Measurements from ENCODE around the gene CDC42. TPM values are rescaled to one million over a fixed set of nuclear protein-coding genes. Genes with fewer than 3 reads are reported as not detected.

CDC42 gene
- total and polyA plus RNA-seq, 2 experiments from 2014 or later, result 69.7 to 358 TPM

DNA sequence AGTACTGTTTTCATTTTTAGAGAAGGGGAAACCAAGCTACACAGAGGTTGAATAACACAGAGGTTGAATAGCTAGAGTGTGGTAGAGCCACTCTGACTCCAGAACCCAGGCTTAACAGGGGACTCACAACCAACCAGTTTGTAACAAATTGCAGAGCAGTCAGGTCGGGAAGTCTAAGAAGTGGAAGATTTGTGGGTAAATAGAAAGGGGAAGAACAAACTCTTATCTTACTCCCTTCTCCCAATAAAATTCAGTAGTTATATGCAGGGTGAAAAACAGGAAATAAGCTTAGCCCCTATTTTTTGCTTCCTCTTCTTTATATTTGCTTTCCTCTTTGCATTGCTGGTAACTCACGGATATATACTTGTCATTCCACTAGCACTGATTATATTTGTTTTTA, 23.2 kb downstream of the CDC42 start:
- Histone ChIP-seq H3K36me3 (replicated peaks; ENCODE audit: insufficient read depth, low read depth) (no peaks in the 10 kb centered on the region), H3K9me3 (ENCODE audit: low read depth) (no peaks in the 10 kb centered on the region), H3K79me2 (peaks cover 100% of the 10 kb centered on the region), H3K9me2 (replicated peaks; ENCODE audit: insufficient read depth) (no peaks in the 10 kb centered on the region), H3K27me3 (no peaks in the 10 kb centered on the region), H3K4me2 (no peak overlapping the region), H3K27ac (peak overlapping the region; percentile 8), H3K4me3 (no peak overlapping the region), H2AFZ (no peak overlapping the region), H4K20me1 (ENCODE audit: insufficient read depth, poor library complexity, severe bottlenecking) (peaks cover 100% of the 10 kb centered on the region), H3K4me1 (ENCODE audit: insufficient read depth) (peaks cover 20% of the 10 kb centered on the region)
- DNase-seq (ENCODE audit: low spot score), result no peak
- no peak for TF ChIP-seq EZH2 (IDR thresholded peaks at IDR 0.05; ENCODE audit: borderline replicate concordance)
- TF ChIP-seq, protein P1, sequence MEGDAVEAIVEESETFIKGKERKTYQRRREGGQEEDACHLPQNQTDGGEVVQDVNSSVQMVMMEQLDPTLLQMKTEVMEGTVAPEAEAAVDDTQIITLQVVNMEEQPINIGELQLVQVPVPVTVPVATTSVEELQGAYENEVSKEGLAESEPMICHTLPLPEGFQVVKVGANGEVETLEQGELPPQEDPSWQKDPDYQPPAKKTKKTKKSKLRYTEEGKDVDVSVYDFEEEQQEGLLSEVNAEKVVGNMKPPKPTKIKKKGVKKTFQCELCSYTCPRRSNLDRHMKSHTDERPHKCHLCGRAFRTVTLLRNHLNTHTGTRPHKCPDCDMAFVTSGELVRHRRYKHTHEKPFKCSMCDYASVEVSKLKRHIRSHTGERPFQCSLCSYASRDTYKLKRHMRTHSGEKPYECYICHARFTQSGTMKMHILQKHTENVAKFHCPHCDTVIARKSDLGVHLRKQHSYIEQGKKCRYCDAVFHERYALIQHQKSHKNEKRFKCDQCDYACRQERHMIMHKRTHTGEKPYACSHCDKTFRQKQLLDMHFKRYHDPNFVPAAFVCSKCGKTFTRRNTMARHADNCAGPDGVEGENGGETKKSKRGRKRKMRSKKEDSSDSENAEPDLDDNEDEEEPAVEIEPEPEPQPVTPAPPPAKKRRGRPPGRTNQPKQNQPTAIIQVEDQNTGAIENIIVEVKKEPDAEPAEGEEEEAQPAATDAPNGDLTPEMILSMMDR (IDR thresholded peaks at IDR 0.05; ENCODE audit: poor library complexity), result no peak
- TF ChIP-seq EZH2phosphoT487 (IDR thresholded peaks at IDR 0.05; ENCODE audit: low read depth, severe bottlenecking, unreplicated experiment), result no peak
- WGBS (ENCODE audit: low lambda C conversion rate, missing lambda C conversion rate), result 38% methylated on average over 2 of the region's 2 CpGs

DNA sequence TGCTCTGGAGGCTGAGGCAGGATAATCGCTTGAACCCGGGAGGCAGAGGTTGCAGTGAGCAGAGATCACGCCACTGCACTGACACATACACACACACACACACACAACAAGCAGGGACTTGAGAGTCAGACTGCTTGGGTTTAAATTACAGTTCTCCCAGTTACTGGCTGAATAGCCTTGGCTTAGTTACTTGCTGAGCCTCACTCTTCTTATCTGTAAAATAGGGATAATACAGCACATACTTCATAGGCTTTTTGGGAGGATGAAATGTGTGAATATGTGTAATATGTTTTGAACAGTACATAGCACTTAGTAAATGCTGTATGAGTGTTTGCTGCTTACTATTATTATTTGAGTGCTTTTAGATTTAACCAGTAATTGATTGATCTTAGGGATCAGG, 23.8 kb downstream of the CDC42 start:
- no peak overlapping the region for H3K4me3 ChIP-seq
- no peak overlapping the region for H2AFZ ChIP-seq
- H3K27me3 ChIP-seq, result no peaks in the 10 kb centered on the region
- H3K4me2 ChIP-seq, result no peak overlapping the region
- 86% methylated on average over 3 of the region's 3 CpGs for WGBS (ENCODE audit: low lambda C conversion rate, missing lambda C conversion rate)
- H3K27ac ChIP-seq, result peak overlapping the region; percentile 8
- no peaks in the 10 kb centered on the region for H3K36me3 ChIP-seq (replicated peaks; ENCODE audit: insufficient read depth, low read depth)
- DNase-seq (ENCODE audit: low spot score), result no peak
- H3K9me2 ChIP-seq (replicated peaks; ENCODE audit: insufficient read depth), result no peaks in the 10 kb centered on the region
- H3K9me3 ChIP-seq (ENCODE audit: low read depth), result no peaks in the 10 kb centered on the region
- peaks cover 100% of the 10 kb centered on the region for H3K79me2 ChIP-seq
- peaks cover 100% of the 10 kb centered on the region for H4K20me1 ChIP-seq (ENCODE audit: insufficient read depth, poor library complexity, severe bottlenecking)
- TF ChIP-seq EZH2phosphoT487 (IDR thresholded peaks at IDR 0.05; ENCODE audit: low read depth, severe bottlenecking, unreplicated experiment), result no peak
- TF ChIP-seq, protein P1 (IDR thresholded peaks at IDR 0.05; ENCODE audit: poor library complexity), result no peak
- peaks cover 17% of the 10 kb centered on the region for H3K4me1 ChIP-seq (ENCODE audit: insufficient read depth)

DNA sequence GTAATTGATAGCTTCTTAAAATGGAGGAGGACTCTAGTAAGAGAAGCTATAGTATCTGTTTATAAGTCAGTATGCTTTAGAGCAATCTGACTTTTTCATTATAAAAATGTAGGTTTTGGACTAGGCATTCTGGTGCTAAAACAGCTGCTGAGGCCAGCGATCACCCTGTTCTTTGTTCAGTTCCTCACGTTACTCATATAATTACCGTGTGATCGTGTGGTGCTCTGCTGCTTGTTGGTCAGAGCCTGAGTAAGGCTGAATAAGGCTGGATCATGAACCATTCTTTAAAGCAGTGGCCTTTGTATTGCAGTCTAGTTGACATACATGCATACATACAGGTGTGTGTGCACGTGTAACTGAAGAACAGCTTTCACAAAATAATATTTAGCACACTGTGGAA, 25.2 kb downstream of the CDC42 start:
- Histone ChIP-seq H3K27me3 (no peaks in the 10 kb centered on the region), H3K27ac (no peak overlapping the region), H3K4me2 (no peak overlapping the region), H3K9me3 (ENCODE audit: low read depth) (no peaks in the 10 kb centered on the region), H4K20me1 (ENCODE audit: insufficient read depth, poor library complexity, severe bottlenecking) (peaks cover 99% of the 10 kb centered on the region), H3K79me2 (peaks cover 100% of the 10 kb centered on the region), H3K9me2 (replicated peaks; ENCODE audit: insufficient read depth) (no peaks in the 10 kb centered on the region), H3K36me3 (replicated peaks; ENCODE audit: insufficient read depth, low read depth) (no peaks in the 10 kb centered on the region), H2AFZ (no peak overlapping the region), H3K4me1 (ENCODE audit: insufficient read depth) (peaks cover 13% of the 10 kb centered on the region), H3K4me3 (no peak overlapping the region)
- TF ChIP-seq, protein P1 (IDR thresholded peaks at IDR 0.05; ENCODE audit: poor library complexity), result no peak
- no peak for TF ChIP-seq EZH2 (IDR thresholded peaks at IDR 0.05; ENCODE audit: borderline replicate concordance)
- TF ChIP-seq EZH2phosphoT487 (IDR thresholded peaks at IDR 0.05; ENCODE audit: low read depth, severe bottlenecking, unreplicated experiment), result no peak
- DNase-seq (ENCODE audit: low spot score), result no peak
- WGBS (ENCODE audit: low lambda C conversion rate, missing lambda C conversion rate), result 57% methylated on average over 5 of the region's 5 CpGs

DNA sequence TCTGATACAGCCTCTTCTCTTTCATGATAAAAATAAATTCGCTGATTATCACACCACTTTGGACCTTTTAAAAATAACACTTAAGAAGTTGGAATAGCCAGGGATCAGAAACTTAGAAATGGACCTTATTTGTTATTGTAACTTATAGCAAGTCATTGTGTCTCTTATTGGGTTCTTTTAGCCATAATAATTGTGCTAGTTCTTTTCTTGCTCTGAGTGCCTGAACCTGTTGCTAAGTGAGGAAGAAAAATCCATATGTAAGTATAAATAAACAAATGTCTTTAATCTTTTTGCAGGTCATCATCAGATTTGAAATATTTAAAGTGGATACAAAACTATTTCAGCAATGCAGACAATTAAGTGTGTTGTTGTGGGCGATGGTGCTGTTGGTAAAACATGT, 25.6 kb downstream of the CDC42 start:
- Histone ChIP-seq H4K20me1 (ENCODE audit: insufficient read depth, poor library complexity, severe bottlenecking) (peaks cover 99% of the 10 kb centered on the region), H3K36me3 (replicated peaks; ENCODE audit: insufficient read depth, low read depth) (no peaks in the 10 kb centered on the region), H3K4me2 (no peak overlapping the region), H3K27me3 (no peaks in the 10 kb centered on the region), H2AFZ (no peak overlapping the region), H3K4me3 (no peak overlapping the region), H3K9me2 (replicated peaks; ENCODE audit: insufficient read depth) (no peaks in the 10 kb centered on the region), H3K9me3 (ENCODE audit: low read depth) (no peaks in the 10 kb centered on the region), H3K27ac (no peak overlapping the region), H3K4me1 (ENCODE audit: insufficient read depth) (peaks cover 13% of the 10 kb centered on the region), H3K79me2 (peaks cover 100% of the 10 kb centered on the region)
- no peak for TF ChIP-seq EZH2 (IDR thresholded peaks at IDR 0.05; ENCODE audit: borderline replicate concordance)
- DNase-seq (ENCODE audit: low spot score), result no peak
- WGBS (ENCODE audit: low lambda C conversion rate, missing lambda C conversion rate), result 94% methylated on average over 2 of the region's 2 CpGs

Measured in hepatocyte (in vitro differentiated cells).